NCI-H345 (cell line): ENCODE results near the gene PMP22.
"Not testable (repeated sequence)": the region's sequence is repeated elsewhere in the genome, so short reads cannot be mapped to it uniquely, and the experiment has no call there.

Source experiments
- DNase-seq: peaks from one replicate; lab custom pipeline; 2025; lab: John Stamatoyannopoulos, UW

PMP22 gene

DNA sequence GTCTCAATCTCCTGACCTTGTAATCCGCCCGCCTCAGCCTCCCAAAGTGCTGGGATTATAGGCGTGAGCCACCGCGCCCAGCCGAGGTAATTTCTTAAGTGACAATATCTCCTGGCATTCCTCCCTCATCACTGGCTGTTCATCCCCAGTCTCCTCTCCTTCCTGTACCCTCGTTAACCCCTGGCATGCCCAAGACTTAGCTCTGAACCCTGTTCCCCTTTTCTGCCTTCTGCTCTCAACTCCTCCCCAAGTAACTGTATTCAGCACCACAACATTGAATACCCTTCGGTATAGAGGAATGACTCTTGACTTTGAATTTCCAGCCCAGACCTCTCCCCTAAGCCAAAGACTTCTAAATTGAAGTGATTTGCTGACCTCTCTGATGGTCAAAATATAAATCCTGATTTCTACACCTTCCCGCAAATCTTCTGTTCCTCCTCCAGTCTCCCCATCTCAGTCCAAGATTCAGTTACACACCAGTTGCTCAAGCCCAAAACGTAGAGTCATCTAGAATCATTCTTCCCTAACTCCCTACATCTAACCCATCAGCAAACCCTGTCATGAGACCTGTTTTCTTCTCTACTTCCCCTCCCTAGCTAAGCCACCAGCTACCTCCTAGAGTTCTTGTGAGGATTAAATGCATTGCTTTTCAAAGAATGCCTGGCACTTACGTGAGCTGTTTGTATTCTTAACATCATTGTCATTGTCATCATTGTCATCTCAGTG, 14.8 kb downstream of the PMP22 start:
- no peak for DNase-seq

DNA sequence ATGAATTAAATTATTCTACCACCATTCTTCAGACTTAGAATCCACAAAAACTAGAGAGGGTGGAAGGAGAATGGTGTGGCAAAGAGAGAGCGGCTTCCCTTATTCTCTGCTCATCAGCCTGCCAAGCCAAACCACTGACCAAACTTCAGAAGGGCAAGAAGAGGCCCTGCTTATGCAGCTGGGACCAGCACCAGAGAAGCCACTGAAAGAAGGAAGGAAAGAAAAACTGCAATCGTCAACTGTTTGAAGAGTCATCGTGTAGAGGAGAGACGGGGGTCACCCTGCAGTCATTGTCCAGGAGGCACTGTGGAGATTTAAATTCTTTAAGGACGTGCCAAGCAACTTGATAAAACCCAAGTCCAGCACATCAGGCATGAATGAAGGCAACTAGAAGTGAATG, 15.6 kb downstream of the PMP22 start:
- no peak for DNase-seq

DNA sequence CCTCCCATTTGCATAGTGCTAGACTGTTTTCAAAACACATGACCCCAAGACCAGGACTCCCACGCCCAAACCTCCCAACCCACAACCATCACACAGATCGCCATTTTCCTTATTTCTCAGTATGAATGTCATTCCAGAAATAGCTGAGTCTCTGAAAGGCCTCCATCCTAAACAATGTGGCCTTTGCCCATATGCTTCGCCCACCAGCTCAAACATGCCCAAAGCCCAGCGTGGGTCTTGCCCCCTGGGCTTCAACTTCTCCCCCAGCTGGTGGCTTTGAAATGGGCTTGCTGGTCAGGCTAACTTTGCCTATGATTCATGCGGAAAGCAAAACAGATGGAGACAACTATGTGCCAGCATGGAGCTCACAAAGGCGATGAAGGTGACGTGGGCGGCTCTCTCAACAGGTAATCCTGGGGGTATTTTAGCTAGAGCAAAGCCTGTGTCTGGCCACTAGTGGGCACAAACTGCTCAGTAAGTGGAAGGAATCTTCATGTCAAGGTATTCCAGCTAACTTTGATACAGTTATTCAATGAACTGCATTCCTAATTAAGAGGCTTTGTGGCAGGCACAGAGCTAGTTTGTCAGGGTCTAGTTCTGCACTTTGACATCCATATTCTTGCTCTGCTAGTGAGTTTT, 17.1 kb downstream of the PMP22 start:
- DNase-seq: no peak

DNA sequence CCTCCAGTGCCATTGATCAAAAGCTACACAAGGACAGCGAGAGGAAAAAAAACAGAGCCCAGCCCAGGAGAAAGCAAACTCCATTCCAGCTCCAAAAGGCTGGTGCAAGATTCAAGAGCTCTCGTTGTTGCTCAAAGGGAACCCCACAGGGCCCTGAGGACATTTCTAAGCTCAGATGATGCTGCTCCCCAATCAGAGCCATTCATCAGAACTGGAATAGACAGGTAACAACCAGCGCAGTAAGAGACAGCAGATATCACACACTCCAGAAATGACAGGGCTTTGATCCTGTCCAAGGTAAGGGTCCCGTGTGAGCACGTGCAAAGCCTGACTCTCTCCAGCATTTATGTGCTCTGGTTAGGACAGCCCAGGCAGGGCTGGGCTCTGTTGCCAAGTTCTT, 20.1 kb downstream of the PMP22 start:
- no peak for DNase-seq

DNA sequence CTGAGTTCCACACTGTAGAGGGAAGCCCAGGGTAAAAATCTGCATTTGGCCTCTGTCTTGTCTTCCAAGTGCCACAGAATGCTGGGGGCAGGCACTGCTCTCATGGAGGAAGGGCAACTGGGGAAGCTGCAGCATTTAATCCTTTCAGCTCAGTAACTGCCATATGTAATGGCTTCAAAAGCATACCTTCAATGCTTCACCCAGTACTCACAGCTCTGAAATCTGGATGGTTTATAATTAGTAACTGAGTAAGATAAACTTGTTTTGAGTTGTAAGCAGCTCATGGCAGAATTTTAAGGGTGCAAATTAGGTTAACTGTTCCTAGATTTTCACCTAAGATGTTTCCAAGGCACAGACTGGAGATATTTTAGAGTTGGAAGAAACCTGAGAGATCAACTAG, 24.5 kb downstream of the PMP22 start:
- no peak for DNase-seq

DNA sequence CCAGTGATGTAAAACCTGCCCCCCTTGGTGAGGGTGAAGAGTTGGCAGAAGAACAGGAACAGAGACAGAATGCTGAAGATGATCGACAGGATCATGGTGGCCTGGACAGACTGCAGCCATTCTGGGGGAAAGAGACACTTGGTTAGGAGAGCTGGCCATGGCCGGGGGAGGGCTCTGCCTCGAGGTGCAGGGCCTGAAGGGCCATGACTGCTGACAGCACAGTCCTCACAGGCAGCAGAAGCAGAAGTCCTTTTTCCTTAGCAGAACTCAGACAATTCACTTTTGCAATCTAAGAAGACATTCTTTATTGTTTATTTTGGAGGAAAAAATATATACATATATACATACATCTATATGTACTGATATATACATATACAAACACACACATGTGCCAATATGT, 25.6 kb downstream of the PMP22 start:
- no peak for DNase-seq

DNA sequence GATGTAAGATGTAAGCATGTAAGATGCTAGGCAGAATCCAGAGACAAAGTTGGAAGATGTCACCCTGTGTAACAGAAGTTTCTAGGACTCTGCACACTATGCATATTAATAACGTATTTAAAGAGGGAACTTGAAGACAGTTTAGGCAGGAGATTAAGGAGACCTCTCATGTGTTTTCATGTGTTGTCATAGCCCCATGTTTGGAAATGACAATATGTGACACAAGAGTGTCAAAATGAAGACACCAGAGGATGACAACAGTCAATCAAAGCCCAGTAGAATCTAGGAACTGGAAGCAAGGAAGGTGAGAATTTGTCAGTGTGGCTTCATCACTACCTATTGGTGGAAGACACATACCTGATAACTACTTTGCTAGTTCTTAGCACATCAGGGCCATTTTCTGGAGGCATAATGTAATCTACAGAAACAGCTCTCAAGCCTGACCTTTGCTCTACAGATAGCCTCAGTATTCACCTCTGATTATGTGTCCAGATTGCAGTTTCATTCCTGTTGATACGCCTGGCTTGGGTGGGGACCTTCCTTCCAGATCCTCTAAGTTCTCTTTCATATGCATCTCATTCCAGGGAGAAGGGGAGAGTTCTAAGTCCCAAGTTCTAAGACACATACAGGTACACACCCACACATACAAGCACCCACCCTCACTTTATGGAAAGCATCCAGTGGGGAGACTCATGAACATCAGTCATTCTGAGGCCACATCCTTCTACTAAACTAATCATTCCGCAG, 26.3 kb downstream of the PMP22 start:
- no peak for DNase-seq

DNA sequence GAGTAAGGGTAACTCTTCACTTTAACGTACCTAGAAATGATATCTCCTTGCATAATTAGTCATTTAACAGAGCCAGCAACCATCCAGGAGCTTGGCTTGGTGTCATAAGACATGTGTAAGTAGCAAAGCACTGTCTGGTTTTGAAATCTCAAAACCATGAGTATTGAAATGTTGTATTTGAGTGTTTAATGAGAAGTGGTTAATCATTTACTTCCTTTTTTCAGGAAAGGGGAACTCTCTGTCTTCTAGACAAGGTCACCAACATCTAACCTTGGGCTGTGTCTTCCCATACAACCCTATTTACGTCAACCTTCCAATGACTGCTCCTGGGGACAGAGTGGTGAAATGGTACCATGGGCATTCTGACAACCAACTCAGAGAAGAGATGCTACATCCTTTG, 27.1 kb downstream of the PMP22 start:
- no peak for DNase-seq

DNA sequence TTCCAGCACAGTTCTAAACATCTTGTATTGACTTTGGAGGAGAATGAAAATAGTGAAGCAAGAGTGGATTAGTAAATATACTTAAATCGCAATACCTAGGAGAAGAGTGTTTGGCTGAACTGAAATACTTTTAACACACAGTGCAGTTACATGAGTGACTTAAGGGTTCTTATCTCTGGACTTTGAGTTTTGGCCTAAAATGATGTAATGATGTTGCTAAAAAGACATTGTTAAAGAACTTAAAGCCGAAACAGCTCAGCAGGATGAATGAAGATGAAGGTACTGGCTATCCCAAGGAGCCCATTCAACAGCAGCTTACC, 28.1 kb downstream of the PMP22 start:
- no peak for DNase-seq

DNA sequence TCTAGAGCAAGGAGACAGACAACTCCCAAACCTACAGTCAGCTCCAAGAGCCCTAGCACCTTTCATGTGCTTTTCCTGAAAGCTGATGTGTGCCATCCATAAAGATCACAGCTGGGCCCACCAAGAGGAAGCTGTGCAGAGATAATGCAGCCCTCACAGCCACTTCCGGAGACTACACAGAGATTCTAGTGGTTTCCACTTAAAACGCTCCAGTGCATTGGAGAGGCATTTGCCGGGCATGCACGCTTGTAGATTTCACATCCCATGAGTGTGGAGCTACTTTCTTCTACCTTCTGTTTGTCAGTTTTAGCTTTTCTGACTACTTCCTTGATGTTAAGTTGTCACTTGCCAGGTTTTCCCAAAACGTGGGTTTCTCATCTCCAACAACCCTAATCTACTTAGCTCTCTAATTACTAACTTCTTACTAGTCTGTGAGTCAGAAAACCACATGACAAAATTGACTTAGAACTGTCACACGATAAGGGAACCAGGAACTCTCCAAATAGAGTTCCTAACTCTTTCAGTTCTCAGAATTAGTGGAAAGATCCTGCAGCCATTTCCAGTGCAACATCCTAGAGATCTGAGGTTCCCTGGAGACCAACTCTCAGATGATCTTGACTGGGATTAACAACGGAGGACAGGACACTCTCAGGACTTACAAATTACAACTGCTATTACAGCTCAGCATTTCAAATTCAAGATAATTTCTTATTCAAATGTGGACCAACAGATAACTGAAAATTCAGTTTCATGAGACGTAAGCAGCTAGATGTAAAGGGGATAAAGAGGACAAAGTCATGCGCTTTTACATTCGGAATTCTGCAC, 28.6 kb downstream of the PMP22 start:
- no peak for DNase-seq

DNA sequence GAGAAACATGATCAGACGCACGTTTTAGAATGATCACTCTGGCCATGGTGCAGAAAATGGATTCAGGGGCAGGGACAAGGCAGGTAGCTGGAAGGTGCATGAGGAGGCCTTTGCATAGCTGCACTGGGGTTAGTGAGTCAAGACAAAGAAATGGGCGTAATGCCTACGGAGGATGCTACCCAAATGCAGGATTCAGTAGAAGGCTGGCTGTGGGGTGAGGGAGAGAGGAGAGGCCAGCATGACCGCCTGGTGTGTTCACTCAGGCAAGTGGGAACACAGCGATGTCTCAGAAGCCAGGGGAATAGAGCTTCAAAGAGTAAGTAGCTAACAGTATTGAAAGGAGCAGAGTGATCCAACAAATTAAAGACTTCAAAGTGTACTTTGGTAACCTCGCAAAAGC, 31.2 kb downstream of the PMP22 start:
- no peak for DNase-seq

DNA sequence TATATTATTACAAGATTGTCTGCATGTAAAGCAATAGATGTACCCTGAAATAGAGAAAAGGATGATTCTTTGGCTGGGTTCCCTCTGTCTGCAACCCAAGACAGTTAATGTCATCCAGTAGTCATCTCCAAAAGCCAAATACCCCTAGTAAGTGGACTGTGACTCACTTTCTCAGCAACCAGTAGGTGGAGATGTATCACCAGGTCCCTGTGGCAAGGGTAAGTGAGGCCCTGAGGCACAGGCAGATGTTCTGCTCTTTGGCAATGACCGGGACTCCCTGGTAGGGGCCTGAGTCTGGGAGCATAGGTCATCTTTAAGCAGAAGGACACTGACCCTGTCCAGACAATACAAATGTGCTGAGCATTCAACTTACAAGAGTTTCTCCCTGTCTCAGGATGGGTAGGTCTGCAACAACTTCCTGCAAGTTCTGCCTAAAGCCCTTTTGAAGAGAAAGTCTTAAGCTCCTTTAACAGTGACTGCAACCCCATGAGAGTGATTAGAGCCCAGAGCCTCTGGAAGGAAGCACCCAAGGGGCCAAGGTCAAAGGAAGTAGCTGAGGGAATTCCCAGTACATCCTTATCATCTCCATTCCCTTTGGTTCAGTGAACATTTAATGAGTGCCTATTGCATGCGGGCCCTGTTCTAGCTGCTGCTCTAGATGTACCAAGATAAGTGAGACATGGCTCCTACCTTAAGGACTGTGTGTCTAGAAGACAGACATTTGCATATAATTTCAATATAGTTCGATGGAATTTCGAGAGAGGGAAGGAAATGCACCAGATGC, 31.9 kb downstream of the PMP22 start:
- DNase-seq: no peak

DNA sequence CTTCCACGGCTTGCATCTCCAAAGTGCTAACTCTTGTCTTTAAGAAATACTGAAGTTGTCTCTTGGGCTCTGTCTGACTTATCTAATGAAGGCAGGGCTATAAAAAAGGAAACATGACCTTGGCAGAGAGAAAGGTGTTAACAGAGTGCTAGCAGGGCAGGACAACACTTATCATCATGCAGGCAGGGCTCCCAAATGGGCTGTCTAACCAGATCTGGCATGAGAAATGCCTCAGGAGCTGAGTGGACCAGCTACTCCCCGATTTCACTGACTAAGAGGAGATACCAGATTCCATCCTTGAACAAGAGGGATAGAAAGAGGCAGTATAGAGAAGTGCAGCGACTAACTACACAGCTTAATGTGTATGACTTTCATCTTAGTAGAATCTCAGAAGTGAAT, 32.6 kb downstream of the PMP22 start:
- DNase-seq: no peak

DNA sequence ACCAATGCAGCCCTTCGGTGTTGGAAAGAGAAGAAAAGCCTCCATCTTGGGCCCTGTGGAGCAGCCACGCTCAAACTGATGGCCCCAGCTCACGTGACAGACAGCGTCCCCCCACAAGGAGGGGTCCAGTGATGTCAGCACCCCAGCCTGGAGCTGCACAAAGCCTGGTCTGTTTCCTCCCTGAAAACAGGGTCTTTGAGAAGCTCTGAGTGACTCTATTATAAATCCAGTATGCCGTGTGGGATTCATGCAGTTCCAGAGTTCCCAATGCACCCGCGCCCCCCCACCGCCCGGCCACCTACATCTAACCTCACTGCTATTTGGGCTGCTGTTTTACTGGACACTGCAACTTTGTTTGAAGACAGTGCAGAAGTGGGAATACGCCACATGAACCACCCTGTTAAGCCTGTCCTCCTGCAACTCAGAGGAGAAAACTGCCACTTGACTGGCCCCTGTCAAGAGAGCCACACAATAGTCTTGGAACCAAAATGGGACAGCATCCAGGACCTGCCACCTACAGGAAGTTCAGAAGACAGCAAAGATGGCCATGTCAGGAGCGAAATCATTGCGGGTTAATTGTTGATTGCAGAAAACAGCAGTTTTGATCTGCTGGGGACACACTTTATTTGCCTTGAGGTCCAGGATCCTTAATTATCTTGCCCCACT, 33.1 kb downstream of the PMP22 start:
- no peak for DNase-seq

DNA sequence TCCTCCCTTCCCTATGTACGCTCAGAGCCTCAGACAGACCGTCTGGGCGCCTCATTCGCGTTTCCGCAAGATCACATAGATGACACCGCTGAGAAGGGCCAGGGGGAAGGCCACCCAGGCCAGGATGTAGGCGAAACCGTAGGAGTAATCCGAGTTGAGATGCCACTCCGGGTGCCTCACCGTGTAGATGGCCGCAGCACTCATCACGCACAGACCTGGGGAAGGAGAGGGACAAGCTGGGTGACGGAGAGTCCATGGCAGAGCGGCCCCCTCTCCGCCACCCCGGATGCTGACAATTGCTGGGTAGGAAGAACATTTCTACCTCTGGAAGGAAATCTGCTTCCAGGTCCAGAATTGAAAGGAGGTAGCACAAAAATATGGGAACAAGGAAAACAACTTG, 34.3 kb downstream of the PMP22 start:
- no peak for DNase-seq

DNA sequence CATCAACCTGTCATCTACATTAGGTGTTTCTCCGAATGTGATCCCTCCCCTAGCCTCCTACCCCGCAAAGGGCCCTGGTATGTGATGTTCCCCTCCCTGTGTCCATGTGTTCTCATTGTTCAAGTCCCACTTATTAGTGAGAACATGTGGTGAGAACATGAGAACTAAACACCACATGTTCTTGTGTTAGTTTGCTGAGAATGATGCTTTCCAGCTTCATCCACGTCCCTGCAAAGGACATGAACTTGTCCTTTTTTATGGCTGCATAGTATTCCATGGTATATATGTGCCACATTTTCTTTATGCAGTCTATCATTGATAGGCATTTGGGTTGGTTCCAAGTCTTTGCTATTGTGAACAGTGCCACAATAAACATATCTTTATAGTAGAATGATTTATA, 43.3 kb downstream of the PMP22 start:
- not testable (repeated sequence) for DNase-seq

DNA sequence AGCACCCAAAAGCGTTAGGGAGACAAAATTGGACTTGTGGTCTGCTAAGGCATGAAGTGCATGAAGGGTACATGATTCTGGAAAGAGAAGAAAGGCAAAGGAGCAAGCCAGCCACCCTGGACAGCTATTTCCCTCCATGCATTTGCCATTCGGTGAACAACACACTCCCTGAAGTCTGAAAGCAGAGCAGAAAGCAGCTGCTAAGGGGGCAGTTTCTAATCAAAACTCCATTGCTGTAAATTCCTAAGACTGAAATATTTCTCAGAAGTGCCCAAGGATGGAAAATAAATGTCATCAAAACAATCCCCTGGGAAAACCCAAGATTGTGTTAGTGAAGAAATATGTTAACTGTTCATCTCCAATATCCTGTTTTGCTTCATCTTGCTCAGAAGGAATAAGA, 44.3 kb downstream of the PMP22 start:
- no peak for DNase-seq

DNA sequence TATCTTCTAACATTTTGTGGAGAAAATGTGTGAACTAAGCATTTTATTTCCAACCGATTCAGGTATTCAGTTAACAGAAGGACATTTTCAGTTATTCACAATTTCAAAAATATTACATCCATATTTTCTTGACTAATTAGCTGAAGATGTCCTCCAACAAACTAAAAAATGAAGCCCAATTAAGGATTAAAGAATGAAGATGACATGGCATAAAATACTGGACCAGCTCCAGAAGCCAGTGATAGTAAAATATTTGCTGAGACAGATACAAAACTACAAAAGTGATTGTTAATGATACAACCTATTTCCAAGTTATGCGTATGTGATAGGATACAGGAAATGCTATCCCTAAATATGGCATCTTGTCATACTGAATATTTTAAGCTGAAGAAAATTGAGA, 48.6 kb downstream of the PMP22 start:
- DNase-seq: no peak

DNA sequence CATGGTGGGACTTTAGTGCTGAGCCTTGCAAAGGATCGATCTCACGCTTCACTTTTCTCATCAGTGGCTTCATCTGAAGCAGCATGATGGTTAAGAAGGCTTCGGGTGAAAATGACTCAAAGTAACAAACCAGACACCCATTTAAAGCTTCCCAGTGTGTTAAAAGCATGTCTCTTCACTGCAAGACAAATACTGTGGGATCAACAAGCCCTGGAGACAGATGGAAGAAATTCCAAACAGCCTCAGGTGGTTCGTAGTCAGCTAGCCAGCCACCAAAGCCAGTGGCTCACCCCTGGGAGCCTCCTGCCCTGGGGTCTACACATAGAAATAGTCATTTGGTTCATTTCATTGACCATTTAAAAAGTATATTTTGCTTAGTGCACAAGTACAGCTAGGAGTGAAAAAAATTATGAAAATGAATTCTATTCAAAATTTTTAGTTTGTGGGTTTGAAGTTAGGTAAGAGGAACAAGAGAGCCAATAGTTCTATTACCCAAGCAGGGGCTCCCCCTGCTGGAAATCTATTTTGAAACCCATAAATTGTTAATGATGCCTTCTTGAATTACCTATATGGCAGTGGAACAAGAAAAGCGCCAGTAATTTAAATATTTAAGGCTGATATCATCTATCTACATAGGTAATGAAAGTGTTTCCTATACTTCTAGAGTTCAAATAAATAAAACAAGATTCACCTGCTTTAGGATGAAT, 51.6 kb downstream of the PMP22 start:
- DNase-seq: no peak

DNA sequence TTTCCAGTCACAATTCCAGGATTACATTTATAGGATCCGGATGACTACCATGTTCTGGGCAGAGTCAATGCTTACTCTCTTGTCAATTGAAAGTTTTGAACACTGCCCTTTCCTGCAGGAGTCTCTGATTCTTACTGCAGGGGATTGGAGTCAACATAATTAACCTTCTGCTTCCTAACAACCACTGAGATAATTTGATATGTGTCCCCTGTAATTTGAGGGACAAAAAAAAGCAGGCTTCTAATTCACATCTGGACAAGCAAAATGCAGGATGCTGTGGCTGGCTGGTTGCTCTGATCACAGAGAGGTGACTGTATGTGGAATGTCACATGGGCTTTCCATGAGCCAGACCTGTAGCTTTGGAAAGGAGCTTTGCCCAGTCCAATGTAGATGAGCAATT, 54.9 kb downstream of the PMP22 start:
- DNase-seq: no peak

DNA sequence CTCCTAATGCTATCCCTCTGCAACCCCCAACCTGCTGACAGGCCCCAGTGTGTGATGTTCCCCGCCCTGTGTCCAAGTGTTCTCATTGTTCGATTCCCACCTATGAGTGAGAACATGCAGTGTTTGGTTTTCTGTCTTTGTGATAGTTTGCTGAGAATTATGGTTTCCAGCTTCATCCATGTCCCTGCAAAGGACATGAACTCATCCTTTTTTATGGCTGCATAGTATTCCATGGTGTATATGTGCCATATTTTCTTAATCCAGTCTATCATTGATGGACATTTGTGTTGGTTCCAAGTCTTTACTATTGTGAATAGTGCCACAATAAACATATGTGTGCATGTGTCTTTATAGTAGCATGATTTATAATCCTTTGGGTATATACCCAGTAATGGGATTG, 62.1 kb downstream of the PMP22 start:
- DNase-seq: not testable (repeated sequence)
